Measurements from ENCODE around the gene BCAS2. TPM values are rescaled to one million over a fixed set of nuclear protein-coding genes. Genes with fewer than 3 reads are reported as not detected.

Gene BCAS2
- total RNA-seq, 1 donor from 2014 or later = 39.5 TPM

- no peak for DNase-seq (ENCODE audit: low spot score in 2 of 2, unreplicated experiment in 2 of 2)
- Mint-ChIP-seq H3K27ac (no peak overlapping the region), H3K4me3 (no peak overlapping the region), H3K9me3 (no peaks in the 10 kb centered on the region), H3K27me3 (ENCODE audit: low read depth) (no peaks in the 10 kb centered on the region), H3K36me3 (no peaks in the 10 kb centered on the region), H3K4me1 (peaks cover 13% of the 10 kb centered on the region)
- TF ChIP-seq, protein P1, sequence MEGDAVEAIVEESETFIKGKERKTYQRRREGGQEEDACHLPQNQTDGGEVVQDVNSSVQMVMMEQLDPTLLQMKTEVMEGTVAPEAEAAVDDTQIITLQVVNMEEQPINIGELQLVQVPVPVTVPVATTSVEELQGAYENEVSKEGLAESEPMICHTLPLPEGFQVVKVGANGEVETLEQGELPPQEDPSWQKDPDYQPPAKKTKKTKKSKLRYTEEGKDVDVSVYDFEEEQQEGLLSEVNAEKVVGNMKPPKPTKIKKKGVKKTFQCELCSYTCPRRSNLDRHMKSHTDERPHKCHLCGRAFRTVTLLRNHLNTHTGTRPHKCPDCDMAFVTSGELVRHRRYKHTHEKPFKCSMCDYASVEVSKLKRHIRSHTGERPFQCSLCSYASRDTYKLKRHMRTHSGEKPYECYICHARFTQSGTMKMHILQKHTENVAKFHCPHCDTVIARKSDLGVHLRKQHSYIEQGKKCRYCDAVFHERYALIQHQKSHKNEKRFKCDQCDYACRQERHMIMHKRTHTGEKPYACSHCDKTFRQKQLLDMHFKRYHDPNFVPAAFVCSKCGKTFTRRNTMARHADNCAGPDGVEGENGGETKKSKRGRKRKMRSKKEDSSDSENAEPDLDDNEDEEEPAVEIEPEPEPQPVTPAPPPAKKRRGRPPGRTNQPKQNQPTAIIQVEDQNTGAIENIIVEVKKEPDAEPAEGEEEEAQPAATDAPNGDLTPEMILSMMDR (IDR thresholded peaks at IDR 0.05; ENCODE audit: unreplicated experiment) = no peak
Measured at GRCh38 chr1:114521396-114522263, 59.8 kb downstream of the BCAS2 start.

Other genes with a start within 250 kb of the BCAS2 start
- gene TRIM33, start 70.4 kb downstream of the BCAS2 start, total RNA-seq = 66.9 to 72.3 TPM (median 71.3 TPM) in 3 replicates
- gene DENND2C, start 88.4 kb upstream of the BCAS2 start, total RNA-seq = 2.2 to 2.4 TPM (median 2.3 TPM) in 3 replicates
- gene AMPD1, start 113.9 kb upstream of the BCAS2 start, total RNA-seq = not detected in 3 replicates
- gene NRAS, start 135.2 kb upstream of the BCAS2 start, total RNA-seq = 39.8 to 40.0 TPM (median 39.8 TPM) in 3 replicates
- gene CSDE1, start 176.4 kb upstream of the BCAS2 start, total RNA-seq = 524 to 556 TPM (median 530 TPM) in 3 replicates
- 61.0 to 64.2 TPM (median 62.8 TPM) in 3 replicates for gene SIKE1, start 199.1 kb upstream of the BCAS2 start, total RNA-seq

Data from mesothelial cell of epicardium (in vitro differentiated cells).